Stimulated activated CD8-positive, alpha-beta memory T cell treated with anti-CD3 and anti-CD28 coated beads, Interleukin-15, amount 100 ng/mL, for 4 hours (primary cell): ENCODE results near the gene KLHL3.
"Not testable (repeated sequence)": the region's sequence is repeated elsewhere in the genome, so short reads cannot be mapped to it uniquely, and the experiment has no call there.

ENCODE experiments used
- DNase-seq, 2 donors: peaks; one replicate each; pipeline ENCODE4 v3.0.0-alpha.2; 2020; ENCODE audit warnings: low read depth in 2 of 2

The KLHL3 gene

DNA sequence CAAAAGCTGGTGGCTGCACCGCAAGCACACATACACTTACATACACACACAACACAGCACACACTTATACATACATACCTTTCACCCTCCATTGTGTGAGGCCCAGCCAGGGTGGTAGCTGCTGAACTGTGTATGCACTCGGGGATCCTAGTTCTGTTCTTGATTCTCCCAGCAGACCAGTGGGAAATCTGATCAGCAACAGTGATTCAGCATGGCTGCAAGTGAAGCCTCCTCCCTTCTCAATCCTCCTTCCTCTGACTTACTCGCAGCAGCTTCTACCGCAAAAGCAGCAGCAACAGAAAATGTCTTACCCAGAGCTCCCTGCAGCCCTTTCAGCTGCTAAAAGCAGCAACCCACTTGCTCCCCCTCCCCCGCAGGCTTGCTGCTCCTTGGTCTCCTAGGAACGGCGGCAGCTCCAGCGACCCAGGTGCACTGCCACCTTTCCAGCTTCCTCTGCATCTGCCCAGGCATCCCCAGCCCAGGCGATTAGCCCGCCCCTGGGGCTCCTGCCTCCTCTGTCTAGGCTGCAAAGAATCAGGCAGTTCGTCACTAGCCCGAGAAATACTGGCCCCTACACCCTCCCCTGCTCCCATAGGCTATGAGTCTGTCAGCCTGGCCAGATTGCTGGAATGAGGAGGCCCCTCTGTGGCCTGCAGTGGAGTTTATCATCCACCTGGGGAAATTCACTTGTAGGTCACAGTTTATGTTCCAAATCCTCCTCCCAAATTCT, at the start of gene KLHL3:
Gene KLHL3 (minus strand): TSS at position 535 of the 730 bp plus-strand sequence. CDS start 443 bp downstream, at position 92.
- DNase-seq: no peak

GRCh38 chr5:137782984-137783536, 47.2 kb upstream of the KLHL3 start:
- DNase-seq: no peak

DNA sequence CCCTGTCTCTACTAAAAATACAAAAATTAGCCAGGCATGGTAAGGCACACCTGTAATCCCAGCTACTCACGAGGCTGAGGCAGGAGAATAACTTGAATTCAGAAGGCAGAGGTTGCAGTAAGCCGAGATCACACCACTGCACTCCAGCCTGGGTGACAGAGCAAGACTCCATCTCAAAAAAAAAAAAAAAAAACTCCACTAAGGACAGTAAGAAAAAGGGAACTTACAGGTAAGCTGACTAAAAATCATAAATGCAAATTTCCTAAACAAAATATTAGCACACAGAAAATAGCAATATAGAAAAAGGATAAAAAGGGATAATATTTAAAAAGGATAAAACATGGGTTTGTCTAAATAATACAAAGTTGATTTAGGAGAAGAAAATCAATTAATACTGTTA, 46.2 kb upstream of the KLHL3 start:
- no peak for DNase-seq

- DNase-seq: no peak
Observed at GRCh38 chr5:137778772-137779564, 43.1 kb upstream of the KLHL3 start.

DNA sequence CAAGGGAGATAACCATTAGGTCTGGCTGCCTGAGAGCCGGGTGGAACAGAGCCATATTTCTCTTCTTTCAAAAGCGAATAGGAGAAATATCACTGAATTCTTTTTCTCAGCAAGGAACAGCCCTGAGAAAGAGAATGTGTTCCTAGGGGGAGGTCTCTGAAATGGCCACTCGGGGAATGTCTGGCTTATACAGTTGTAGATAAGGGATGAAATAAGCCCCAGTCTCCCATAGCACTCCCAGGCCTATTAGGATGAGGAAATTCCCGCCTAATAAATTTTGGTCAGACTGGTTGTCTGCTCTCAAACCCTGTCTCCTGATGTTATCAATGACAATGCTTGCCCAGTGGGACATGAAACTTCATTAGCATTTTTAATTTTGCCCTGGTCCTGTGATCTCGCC, 32.0 kb upstream of the KLHL3 start:
- not testable (repeated sequence) for DNase-seq

- no peak for DNase-seq
Observed at GRCh38 chr5:137761566-137761965, 25.7 kb upstream of the KLHL3 start.

GRCh38 chr5:137760719-137761516, 25.0 kb upstream of the KLHL3 start:
- no peak for DNase-seq

DNA sequence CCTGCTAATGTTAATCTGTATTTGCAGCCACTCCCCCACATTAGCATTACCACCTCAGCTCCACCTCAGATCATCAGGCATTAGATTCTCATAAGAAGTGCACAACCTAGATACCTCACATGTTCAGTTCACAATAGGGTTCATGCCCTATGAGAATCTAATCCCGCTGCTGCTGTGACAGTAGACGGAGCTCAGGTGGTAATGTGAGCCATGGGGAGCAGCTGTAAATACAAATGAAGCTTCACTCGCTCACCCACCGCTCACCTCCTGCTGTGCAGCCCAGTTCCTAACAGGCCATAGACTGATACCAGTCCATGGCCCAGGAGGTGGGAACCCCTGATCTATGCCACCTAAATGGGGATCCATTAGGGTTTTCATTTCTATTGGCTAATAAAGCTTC, 24.4 kb upstream of the KLHL3 start:
- no peak for DNase-seq

GRCh38 chr5:137758715-137759306, 22.9 kb upstream of the KLHL3 start:
- no peak for DNase-seq

DNA sequence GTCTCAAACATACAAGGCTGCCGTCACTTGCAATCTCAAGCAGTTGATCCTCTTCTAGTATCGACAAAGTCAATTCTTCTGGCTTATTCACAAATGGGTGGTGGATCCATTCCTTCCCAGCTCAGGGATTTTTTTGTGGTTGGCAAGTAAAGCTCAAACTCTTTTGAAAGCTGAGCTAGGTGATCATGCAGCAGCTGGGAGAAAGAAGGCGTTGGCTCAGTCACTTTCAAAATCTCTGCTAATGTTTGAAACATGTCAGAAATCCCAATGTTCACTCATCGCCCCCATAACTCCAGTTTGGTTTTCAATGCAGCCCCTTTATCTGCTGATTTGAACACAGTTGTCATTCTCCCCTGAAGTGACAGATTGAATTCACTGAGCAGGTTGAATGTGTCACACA, 22.2 kb upstream of the KLHL3 start:
- no peak for DNase-seq

GRCh38 chr5:137757634-137758033, 21.7 kb upstream of the KLHL3 start:
- no peak for DNase-seq

DNA sequence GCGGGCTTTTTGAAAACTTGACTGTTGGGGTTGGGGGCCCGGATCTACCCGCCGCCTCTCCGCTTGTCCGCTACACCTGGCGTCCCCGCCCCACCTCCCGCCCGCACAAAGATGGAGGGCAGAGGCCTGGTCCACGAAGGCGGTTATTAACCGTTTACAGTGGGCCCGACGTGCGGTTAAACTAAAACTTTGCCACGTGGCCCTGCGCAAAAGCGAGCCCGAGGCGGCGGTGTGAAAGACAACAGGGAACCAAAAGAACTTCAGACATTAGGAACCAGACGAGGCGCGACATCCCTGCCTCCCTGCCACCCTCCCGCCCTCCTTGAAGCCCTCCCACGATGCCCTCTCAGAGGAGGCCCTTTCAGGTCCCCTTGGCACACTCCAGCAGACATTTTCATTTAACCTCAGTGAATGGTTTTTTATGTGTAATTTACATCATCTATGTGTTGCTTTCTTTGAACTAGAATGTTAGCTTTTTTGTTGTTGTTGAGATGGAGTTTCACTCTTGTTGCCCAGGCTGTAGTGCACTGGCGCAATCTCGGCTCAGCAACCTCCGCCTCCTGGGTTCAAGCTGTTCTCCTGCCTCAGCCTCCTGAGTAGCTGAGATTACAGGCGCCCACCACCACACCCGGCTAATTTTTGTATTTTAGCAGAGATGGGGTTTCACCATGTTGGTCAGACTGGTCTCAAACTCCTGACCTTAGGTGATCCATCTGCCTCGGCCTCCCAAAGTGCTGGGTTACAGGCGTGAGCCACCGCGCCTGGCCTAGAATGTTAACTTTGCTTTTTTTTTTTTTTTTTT, 19.3 kb upstream of the KLHL3 start:
- no peak for DNase-seq

GRCh38 chr5:137754188-137754960, 18.5 kb upstream of the KLHL3 start, which contains the start of gene HNRNPA0:
HNRNPA0 (minus strand) TSS chr5:137754363; CDS start chr5:137754066, 297 bp downstream.
- DNase-seq: peak; percentile 93 to 95

GRCh38 chr5:137753691-137754187, 17.9 kb upstream of the KLHL3 start:
- no peak for DNase-seq

GRCh38 chr5:137752905-137753690, 17.2 kb upstream of the KLHL3 start:
- no peak for DNase-seq

DNA sequence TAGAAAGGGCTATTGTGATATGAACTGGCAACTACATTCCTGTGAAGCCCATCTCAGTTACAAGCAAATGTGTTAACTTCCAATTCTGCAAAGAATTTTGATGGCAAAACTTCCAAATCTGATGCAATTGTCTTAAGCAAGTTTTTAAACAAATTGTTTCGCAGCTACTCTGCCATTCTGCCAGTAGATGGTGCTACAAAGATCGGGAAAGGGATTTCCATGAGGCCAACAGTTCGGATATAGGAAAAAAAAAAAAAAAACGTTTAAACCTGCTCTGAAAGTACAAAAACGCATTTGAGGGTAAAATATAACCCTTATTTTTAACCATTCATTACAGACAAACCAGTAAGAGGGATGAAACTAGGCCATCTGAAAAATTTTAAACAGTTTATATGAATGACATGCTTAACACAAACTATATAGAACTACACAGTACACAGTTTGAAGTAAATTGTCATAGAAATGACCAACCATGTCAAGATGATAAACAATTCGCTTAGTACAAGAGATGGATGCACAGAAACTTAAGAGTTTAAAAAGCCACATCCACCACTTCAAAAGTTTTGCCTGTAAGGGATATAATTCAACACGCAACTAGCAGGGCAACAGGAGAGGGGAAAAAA, 16.1 kb upstream of the KLHL3 start:
- no peak for DNase-seq

DNA sequence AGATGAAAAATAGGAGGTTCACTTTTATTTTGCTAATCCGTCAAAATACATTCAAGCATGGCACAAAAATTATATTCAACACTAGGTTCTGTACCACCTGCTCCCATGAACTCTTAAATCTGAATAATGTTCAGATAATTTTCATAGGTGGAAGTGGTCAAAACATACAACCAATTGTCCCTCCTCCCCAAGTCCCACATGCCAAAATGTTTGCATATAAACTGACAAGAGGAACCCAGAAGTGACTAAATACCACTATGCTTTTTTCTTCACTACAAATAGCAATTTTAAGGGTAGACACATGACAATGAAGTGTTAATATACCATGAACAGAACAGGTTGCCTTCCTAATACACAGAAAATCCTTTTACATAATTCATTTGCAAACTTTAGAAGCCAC, 14.5 kb upstream of the KLHL3 start:
- no peak for DNase-seq

DNA sequence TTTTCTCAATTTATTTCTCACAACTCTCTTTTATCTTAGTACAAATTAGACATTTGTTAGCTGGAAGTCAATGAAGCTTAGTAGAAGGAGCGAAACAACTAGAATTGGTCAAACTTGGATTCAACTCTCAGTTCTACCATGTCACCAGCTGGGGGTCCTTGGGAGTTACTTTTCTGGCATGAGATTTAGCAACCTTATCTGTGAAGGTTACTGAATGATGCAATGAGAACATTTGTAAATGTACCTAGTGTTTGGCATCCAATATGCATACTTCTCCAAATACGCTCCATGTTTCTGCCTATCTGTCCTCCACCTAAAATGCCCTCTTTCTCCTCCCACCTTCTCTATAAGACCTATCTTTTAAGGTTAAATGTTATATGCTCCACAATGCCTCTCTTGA, 12.0 kb upstream of the KLHL3 start:
- no peak for DNase-seq
